ENCODE results near the gene ABCA13. TPM values are rescaled to one million over a fixed set of nuclear protein-coding genes. Genes with fewer than 3 reads are reported as not detected.
A peak's percentile ranks its signal among the peaks of the same experiment; 100 is the strongest.

Gene ABCA13
- total RNA-seq, 1 donor from 2014 or later: 0.12 TPM

- no peaks in the 10 kb centered on the region for H3K9me3 Mint-ChIP-seq (ENCODE audit: low read depth)
- no peak for DNase-seq (ENCODE audit: low spot score, unreplicated experiment)
- no peaks in the 10 kb centered on the region for H3K4me1 Mint-ChIP-seq (ENCODE audit: low read depth)
- no peak overlapping the region for H3K27ac Mint-ChIP-seq
- H3K27me3 Mint-ChIP-seq: no peaks in the 10 kb centered on the region
- H3K4me3 Mint-ChIP-seq (ENCODE audit: low read depth): no peak overlapping the region
- H3K36me3 Mint-ChIP-seq (ENCODE audit: insufficient read depth): no peaks in the 10 kb centered on the region
- TF ChIP-seq CTCF (IDR thresholded peaks at IDR 0.05; ENCODE audit: unreplicated experiment): no peak
Measured at GRCh38 chr7:48643431-48644013, 472.3 kb downstream of the ABCA13 start.

- H3K27me3 Mint-ChIP-seq: no peaks in the 10 kb centered on the region
- H3K36me3 Mint-ChIP-seq (ENCODE audit: insufficient read depth): no peaks in the 10 kb centered on the region
- no peak for DNase-seq (ENCODE audit: low spot score, unreplicated experiment)
- no peaks in the 10 kb centered on the region for H3K4me1 Mint-ChIP-seq (ENCODE audit: low read depth)
- H3K9me3 Mint-ChIP-seq (ENCODE audit: low read depth): peaks cover 10% of the 10 kb centered on the region
- no peak overlapping the region for H3K4me3 Mint-ChIP-seq (ENCODE audit: low read depth)
- H3K27ac Mint-ChIP-seq: no peak overlapping the region
- TF ChIP-seq CTCF (IDR thresholded peaks at IDR 0.05; ENCODE audit: unreplicated experiment): no peak
Measured at GRCh38 chr7:48658138-48658537, 486.9 kb downstream of the ABCA13 start.

GRCh38 chr7:48660306-48660870 is 489.1 kb downstream of the ABCA13 start:
- H3K27me3 Mint-ChIP-seq: no peaks in the 10 kb centered on the region
- no peak overlapping the region for H3K27ac Mint-ChIP-seq
- no peaks in the 10 kb centered on the region for H3K36me3 Mint-ChIP-seq (ENCODE audit: insufficient read depth)
- H3K9me3 Mint-ChIP-seq (ENCODE audit: low read depth): no peaks in the 10 kb centered on the region
- no peak overlapping the region for H3K4me3 Mint-ChIP-seq (ENCODE audit: low read depth)
- DNase-seq (ENCODE audit: low spot score, unreplicated experiment): no peak
- H3K4me1 Mint-ChIP-seq (ENCODE audit: low read depth): no peaks in the 10 kb centered on the region
- TF ChIP-seq CTCF (IDR thresholded peaks at IDR 0.05; ENCODE audit: unreplicated experiment): no peak

GRCh38 chr7:48664241-48664640 is 493.0 kb downstream of the ABCA13 start:
- no peak for DNase-seq (ENCODE audit: low spot score, unreplicated experiment)
- no peak overlapping the region for H3K4me3 Mint-ChIP-seq (ENCODE audit: low read depth)
- no peaks in the 10 kb centered on the region for H3K9me3 Mint-ChIP-seq (ENCODE audit: low read depth)
- H3K27me3 Mint-ChIP-seq: no peaks in the 10 kb centered on the region
- peak overlapping the region; percentile 68 for H3K27ac Mint-ChIP-seq
- TF ChIP-seq CTCF (IDR thresholded peaks at IDR 0.05; ENCODE audit: unreplicated experiment): no peak
- no peaks in the 10 kb centered on the region for H3K36me3 Mint-ChIP-seq (ENCODE audit: insufficient read depth)
- H3K4me1 Mint-ChIP-seq (ENCODE audit: low read depth): no peaks in the 10 kb centered on the region

- no peaks in the 10 kb centered on the region for H3K36me3 Mint-ChIP-seq (ENCODE audit: insufficient read depth)
- no peaks in the 10 kb centered on the region for H3K9me3 Mint-ChIP-seq (ENCODE audit: low read depth)
- no peak overlapping the region for H3K4me3 Mint-ChIP-seq (ENCODE audit: low read depth)
- no peak for DNase-seq (ENCODE audit: low spot score, unreplicated experiment)
- no peak for TF ChIP-seq CTCF (IDR thresholded peaks at IDR 0.05; ENCODE audit: unreplicated experiment)
- H3K27ac Mint-ChIP-seq: no peak overlapping the region
- no peaks in the 10 kb centered on the region for H3K27me3 Mint-ChIP-seq
- H3K4me1 Mint-ChIP-seq (ENCODE audit: low read depth): no peaks in the 10 kb centered on the region
Measured at GRCh38 chr7:48665353-48666135, 494.3 kb downstream of the ABCA13 start.
